HepG2 (cell line): Measurements from ENCODE around the gene PCDHB10.
"Not testable (repeated sequence)": the region's sequence is repeated elsewhere in the genome, so short reads cannot be mapped to it uniquely, and the experiment has no call there.

Experiments
- EZH2 ChIP-seq: conservative IDR thresholded peaks from 2 replicates; pipeline ENCODE4 v1.6.1; 2012; ENCODE audit warnings: mild to moderate bottlenecking, low read depth, low read length, moderate library complexity
- HDAC6 ChIP-seq: fragments of 200-600 bp; sonication (generic); IDR thresholded peaks from 2 replicates; pipeline ENCODE4 v1.7.0; 2017; ENCODE audit warnings: mild to moderate bottlenecking, antibody characterized with exemption, low read length, low read depth
- JUND ChIP-seq: sonication (generic); formaldehyde crosslinking; IDR thresholded peaks from 2 replicates; pipeline ENCODE4 v1.8.0; 2022; ENCODE audit warnings: mild to moderate bottlenecking, missing genetic modification reagents
- YY1 ChIP-seq: IDR thresholded peaks from 2 replicates; pipeline ENCODE4 v1.6.1; 2011; ENCODE audit warnings: low read length, low read depth, moderate library complexity, mild to moderate bottlenecking; ENCODE audit not compliant: insufficient read depth, insufficient replicate concordance
- ZSCAN25 ChIP-seq: sonication (generic); formaldehyde crosslinking; IDR thresholded peaks from 2 replicates; pipeline ENCODE4 v1.8.0; 2022; ENCODE audit warnings: mild to moderate bottlenecking, missing genetic modification reagents
- TF ChIP-seq, protein P1 (sequence below): sonication (generic); formaldehyde crosslinking; IDR thresholded peaks from 2 replicates; pipeline ENCODE4 v1.8.0; 2022; ENCODE audit warnings: low read depth, missing genetic modification reagents
- TF ChIP-seq, protein P2 (sequence below): sonication (generic); formaldehyde crosslinking; IDR thresholded peaks from 2 replicates; pipeline ENCODE4 v1.8.1; 2023; ENCODE audit warnings: missing genetic modification reagents, mild to moderate bottlenecking, borderline replicate concordance
- TF ChIP-seq, protein P3 (sequence below): IDR thresholded peaks from 2 replicates; pipeline ENCODE4 v1.6.1; 2012; ENCODE audit warnings: low read depth, low read length, improper control_type of control experiment
- TF ChIP-seq, protein P4 (sequence below), 2 experiments: sonication (generic) in 1 of 2; formaldehyde crosslinking in 1 of 2; IDR thresholded peaks; 2 replicates each; pipeline versions ENCODE4 v1.4.0 to v1.6.1; 2018 to 2020; ENCODE audit warnings: missing genetic modification reagents in 2 of 2, borderline replicate concordance in 1 of 2, low read depth in 1 of 2, mild to moderate bottlenecking in 1 of 2, missing biosample characterization in 1 of 2

DNA sequence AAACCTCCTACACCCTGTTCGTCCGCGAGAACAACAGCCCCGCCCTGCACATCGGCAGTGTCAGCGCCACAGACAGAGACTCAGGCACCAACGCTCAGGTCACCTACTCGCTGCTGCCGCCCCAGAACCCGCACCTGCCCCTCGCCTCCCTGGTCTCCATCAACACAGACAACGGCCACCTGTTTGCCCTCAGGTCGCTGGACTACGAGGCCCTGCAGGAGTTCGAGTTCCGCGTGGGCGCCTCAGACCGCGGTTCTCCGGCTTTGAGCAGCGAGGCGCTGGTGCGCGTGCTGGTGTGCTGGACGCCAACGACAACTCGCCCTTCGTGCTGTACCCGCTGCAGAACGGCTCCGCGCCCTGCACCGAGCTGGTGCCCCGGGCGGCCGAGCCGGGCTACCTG is 34.8 kb upstream of the PCDHB10 start:
- TF ChIP-seq JUND (CRISPR knock-in tag); EZH2; ZSCAN25 (CRISPR knock-in tag); HDAC6; YY1: not testable (repeated sequence)
- TF ChIP-seq, protein P1, sequence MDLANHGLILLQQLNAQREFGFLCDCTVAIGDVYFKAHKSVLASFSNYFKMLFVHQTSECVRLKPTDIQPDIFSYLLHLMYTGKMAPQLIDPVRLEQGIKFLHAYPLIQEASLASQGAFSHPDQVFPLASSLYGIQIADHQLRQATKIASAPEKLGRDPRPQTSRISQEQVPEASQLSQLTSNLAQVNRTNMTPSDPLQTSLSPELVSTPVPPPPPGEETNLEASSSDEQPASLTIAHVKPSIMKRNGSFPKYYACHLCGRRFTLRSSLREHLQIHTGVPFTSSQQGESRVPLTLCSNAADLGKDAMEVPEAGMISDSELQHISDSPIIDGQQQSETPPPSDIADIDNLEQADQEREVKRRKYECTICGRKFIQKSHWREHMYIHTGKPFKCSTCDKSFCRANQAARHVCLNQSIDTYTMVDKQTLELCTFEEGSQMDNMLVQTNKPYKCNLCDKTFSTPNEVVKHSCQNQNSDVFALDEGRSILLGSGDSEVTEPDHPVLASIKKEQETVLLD = not testable (repeated sequence)
- TF ChIP-seq, protein P2, sequence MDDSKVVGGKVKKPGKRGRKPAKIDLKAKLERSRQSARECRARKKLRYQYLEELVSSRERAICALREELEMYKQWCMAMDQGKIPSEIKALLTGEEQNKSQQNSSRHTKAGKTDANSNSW = not testable (repeated sequence)
- TF ChIP-seq, protein P3, sequence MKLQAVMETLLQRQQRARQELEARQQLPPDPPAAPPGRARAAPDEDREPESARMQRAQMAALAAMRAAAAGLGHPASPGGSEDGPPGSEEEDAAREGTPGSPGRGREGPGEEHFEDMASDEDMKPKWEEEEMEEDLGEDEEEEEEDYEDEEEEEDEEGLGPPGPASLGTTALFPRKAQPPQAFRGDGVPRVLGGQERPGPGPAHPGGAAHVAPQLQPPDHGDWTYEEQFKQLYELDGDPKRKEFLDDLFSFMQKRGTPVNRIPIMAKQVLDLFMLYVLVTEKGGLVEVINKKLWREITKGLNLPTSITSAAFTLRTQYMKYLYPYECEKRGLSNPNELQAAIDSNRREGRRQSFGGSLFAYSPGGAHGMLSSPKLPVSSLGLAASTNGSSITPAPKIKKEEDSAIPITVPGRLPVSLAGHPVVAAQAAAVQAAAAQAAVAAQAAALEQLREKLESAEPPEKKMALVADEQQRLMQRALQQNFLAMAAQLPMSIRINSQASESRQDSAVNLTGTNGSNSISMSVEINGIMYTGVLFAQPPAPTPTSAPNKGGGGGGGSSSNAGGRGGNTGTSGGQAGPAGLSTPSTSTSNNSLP = not testable (repeated sequence)
- TF ChIP-seq, protein P4, sequence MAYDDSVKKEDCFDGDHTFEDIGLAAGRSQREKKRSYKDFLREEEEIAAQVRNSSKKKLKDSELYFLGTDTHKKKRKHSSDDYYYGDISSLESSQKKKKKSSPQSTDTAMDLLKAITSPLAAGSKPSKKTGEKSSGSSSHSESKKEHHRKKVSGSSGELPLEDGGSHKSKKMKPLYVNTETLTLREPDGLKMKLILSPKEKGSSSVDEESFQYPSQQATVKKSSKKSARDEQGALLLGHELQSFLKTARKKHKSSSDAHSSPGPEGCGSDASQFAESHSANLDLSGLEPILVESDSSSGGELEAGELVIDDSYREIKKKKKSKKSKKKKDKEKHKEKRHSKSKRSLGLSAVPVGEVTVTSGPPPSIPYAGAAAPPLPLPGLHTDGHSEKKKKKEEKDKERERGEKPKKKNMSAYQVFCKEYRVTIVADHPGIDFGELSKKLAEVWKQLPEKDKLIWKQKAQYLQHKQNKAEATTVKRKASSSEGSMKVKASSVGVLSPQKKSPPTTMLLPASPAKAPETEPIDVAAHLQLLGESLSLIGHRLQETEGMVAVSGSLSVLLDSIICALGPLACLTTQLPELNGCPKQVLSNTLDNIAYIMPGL (CRISPR knock-in tag; IDR thresholded peaks at IDR 0.05; ENCODE audit: borderline replicate concordance in 1 of 2, low read depth in 1 of 2) = not testable (repeated sequence)
